Raji (cell line): ENCODE data around the gene MST1.

Experiments used
- POLR2A ChIP-seq: IDR thresholded peaks from 2 replicates; pipeline ENCODE4 v1.6.1; 2011; ENCODE audit warnings: low read depth, low read length, control low read depth; ENCODE audit not compliant: insufficient read depth

MST1 gene

DNA sequence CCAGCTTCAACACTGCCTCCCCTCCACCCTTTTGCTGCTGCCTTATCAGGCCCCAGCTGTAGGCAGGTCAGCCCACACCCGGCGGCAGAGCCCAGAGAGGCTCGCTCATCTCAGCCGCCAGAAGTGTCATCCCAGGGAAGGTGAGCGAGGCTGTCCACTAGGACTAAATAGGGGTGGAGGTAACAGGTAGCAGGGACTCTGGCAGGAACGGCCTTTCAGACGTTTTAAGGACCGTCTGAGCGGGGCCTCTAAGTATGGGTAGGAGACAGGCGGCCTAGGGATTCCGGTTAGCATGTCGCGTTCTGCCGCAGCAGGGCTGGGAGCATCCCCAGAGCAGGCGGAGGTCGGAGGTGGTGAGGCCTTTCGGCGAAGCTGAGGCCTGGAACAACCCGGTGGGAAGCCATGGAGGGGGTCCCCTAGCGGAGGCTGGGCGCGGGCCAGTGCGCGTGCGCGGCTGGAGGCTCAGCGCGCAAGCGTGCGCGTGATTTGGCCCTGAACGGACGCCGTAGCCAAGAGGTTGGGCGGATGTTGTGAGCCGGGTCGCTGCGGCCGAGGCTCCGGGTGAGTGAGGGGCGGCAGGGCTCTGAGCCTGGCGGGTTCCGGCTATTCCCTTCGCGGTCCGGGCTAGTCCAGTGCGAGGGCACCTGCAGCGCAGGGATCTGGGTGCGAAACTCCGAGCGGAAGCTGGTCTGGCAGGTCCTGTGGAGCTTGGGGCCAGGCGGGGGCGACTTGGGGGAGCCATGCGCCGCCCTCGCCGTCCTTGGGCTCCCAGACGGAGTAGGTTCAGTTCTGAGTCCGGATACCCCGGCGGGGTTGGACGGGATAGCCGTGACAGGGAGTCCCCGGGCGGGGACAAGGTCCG lies at the start of gene MST1, which contains the start of gene RNF123:
Gene MST1 (minus strand): TSS at position 429 of the 862 bp plus-strand sequence. CDS start 783 bp downstream, outside the sequence.
Gene RNF123 (plus strand): TSS at position 512 of the 862 bp plus-strand sequence. CDS start 1,609 bp downstream, outside the sequence.
- peak; percentile 93 for TF ChIP-seq POLR2A

GRCh38 chr3:49738067-49738713 lies 48.9 kb upstream of the MST1 start:
- no peak for TF ChIP-seq POLR2A

DNA sequence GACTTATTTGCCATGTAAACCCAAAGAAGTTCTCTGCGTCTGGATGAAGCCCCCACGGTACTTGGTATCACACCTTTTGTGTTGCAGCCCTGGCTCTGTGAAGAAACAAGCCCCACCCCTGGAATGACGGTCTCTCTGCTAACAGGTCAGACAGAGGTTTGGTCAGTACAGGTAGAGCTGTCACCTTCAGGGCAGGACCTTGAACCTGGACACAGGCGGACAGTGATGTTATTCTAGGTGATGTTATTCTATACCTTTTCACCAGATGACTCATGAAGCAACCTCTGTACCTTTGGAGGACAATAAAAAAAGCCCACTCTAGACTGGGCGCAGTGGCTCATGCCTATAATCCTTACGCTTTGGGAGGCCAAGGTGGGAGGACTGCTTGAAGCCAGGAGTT lies 45.5 kb upstream of the MST1 start:
- TF ChIP-seq POLR2A, result no peak

GRCh38 chr3:49733551-49733950 lies 44.3 kb upstream of the MST1 start:
- TF ChIP-seq POLR2A, result no peak

DNA sequence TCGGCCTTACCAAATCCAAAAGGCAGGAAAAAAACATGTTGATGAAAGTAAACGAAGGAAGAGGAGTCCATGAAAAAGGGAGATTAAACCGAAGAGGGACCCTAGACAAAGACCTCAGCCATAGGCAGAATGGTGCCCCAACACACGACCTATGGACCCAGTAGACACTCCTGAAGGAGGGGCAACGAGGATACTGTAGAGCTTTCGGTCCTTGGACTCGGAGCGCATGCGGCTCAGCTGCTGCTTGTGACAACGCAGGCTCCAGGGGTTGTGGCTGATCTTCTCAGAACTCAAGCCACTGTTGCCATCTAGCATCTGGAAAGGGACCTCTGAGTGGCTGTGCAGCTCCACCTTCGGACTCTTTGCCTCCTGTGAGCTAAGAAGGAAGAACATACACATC lies 43.3 kb upstream of the MST1 start:
- no peak for TF ChIP-seq POLR2A

DNA sequence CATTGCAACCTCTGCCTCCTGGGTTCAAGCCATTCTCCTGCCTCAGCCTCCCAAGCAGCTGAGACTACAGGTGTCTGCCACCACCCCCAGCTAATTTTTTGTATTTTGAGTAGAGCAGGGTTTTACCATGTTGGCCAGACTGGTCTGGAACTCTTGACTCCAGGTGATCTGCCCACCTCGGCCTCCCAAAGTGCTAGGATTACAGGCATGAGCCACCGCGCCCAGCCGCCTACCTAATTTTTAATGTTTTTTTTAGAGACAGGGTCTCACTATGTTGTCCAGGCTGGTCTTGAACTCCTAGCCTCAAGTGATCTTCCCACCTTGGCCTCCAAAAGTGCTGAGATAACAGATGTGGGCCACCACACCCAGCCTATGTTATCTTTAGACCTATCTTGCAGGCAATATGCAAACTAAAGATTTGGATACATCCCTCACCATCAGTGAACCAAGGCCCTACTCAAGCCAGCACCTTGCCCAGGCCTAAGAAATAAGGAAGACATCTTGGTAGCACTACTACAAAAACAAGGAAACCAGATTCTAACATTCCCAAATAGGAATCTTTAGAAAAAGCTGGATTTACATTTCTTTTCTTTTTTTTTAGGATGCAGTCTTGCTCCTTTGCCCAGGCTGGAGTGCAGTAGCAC lies 40.8 kb upstream of the MST1 start:
- no peak for TF ChIP-seq POLR2A

- TF ChIP-seq POLR2A, result no peak
Observed at GRCh38 chr3:49727924-49728361, 38.7 kb upstream of the MST1 start.

GRCh38 chr3:49727154-49727923 lies 38.1 kb upstream of the MST1 start:
- TF ChIP-seq POLR2A, result no peak

- no peak for TF ChIP-seq POLR2A
Observed at GRCh38 chr3:49725906-49726681, 36.8 kb upstream of the MST1 start.

DNA sequence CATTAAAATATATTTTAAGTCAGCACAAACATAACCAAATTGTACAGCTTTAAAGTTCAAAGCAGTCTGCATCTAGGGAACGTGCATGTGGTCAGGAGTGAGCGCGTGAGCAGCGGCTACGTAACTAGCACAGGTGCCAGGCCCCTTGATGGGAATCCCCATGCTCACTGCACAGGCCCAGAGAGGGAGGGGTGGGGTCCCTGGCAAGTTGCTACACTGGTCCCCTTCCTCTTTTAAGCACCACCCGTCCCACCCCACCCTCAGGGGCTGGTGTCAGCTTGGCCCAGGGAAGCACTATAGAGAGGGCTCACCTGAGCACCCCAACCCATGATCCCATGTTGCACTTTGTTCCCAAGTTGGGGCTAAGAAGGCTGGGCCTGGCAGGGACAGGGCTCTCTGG lies 35.3 kb upstream of the MST1 start:
- no peak for TF ChIP-seq POLR2A

DNA sequence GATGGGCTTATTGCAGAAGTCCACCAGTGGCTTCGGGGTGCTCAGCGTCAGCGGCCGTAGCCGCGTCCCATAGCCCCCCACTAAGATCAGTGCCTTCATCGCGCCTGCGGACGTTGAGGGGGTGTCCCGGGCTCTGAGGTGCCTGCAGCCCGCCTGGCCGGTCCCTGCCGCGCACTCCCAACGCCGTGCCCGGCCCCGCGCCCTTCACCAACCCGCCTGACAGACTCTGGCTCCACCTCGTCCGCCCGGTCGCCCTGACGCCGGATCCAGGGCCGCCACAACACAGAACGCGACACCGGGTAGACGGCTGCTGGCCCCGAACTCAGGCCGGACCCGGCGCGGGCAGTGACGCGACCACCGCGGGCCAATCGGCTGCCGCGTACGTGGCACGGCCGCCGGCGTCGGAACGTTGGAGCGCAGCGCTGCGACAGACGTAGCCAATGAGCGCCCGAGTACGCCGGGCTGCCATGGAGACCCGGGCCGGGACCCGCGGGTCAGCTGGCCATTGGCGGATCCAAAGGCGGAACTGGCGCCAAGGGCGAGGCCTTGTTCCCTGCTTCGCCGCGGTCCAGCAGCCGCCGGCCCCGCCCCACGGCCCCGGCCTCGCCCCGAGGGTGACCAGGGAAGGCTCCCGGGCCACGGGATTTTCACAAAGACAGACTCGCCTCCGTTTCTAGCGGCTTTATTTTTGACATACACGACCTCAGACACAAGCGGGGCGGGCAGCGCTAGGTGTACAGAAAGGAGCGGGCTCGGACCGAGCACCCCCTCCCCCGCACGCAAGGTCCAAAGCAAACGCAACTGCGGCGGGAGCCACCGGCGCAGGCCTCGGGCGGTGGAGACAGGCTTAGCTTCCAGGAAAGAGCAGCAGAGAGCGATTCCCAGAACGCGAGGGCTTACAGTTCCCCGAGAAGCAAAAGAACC lies 34.6 kb upstream of the MST1 start, which contains the start of gene GMPPB:
Gene GMPPB (minus strand): TSS at position 324 of the 924 bp plus-strand sequence. CDS start 225 bp downstream, at position 99.
- peak; percentile 69 for TF ChIP-seq POLR2A

DNA sequence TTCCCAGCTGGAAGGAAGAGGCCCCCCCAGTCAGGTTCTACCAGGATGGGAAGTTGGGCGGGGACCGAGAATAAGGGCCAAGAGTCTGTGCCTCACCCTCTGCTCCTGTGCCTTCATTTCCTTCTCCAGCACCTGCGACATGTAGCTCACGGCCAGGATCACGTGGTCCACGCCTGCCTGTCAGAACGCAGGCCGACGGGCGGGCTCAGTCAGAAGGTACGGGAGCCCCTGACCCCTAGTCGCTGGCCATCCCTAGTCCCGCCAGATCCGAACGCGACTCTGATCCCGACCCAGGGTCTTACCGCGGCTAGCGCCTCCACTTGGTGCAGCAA lies 34.0 kb upstream of the MST1 start:
- peak; percentile 52 for TF ChIP-seq POLR2A

DNA sequence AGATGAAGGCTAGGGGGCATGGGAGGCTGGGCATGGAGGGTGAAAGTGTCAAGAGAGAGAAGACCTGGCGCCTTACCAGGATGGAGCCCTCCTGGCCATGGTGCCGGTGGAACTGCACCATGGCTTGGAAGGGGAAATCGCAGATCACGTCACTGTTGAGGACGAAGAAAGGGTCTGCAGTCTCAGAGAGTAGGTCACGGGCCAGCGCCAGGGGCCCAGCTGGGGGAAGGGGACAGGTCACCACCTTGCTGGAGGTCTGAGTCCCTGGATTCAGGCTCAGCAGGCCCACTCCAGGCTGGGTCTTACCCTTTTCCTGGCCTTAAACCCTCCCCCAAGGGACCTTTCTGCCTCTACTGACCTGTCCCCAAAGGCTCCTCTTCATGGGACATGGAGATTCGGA lies 33.6 kb upstream of the MST1 start:
- no peak for TF ChIP-seq POLR2A
